Measurements from ENCODE around the gene MRGPRG.

Gene MRGPRG

GRCh38 chr11:3225826-3226750 is 7.5 kb upstream of the MRGPRG start:
- DNase-seq, result peak; percentile 50

- DNase-seq, result no peak
Observed at GRCh38 chr11:3225159-3225758, 6.6 kb upstream of the MRGPRG start.

- DNase-seq, result no peak
Observed at GRCh38 chr11:3224401-3225057, 5.9 kb upstream of the MRGPRG start.

- no peak for DNase-seq
Observed at GRCh38 chr11:3223932-3224381, 5.3 kb upstream of the MRGPRG start.

- no peak for DNase-seq
Observed at GRCh38 chr11:3222941-3223915, 4.6 kb upstream of the MRGPRG start.

- no peak for DNase-seq
Observed at GRCh38 chr11:3222003-3222855, 3.6 kb upstream of the MRGPRG start.

- DNase-seq, result no peak
Observed at GRCh38 chr11:3221408-3222002, 2.9 kb upstream of the MRGPRG start.

GRCh38 chr11:3220521-3221407 is 2.2 kb upstream of the MRGPRG start:
- no peak for DNase-seq

GRCh38 chr11:3220101-3220500 is 1.5 kb upstream of the MRGPRG start:
- DNase-seq, result no peak

GRCh38 chr11:3219281-3219892 is 774 bp upstream of the MRGPRG start:
- DNase-seq, result no peak

GRCh38 chr11:3217818-3218482 is 663 bp downstream of the MRGPRG start:
- no peak for DNase-seq

GRCh38 chr11:3216027-3216525 is 2.5 kb downstream of the MRGPRG start:
- no peak for DNase-seq

- no peak for DNase-seq
Observed at GRCh38 chr11:3215346-3216026, 3.1 kb downstream of the MRGPRG start.

- no peak for DNase-seq
Observed at GRCh38 chr11:3214420-3214699, 4.3 kb downstream of the MRGPRG start.

GRCh38 chr11:3213659-3214419 is 4.8 kb downstream of the MRGPRG start:
- no peak for DNase-seq

GRCh38 chr11:3208272-3208671 is 10.3 kb downstream of the MRGPRG start:
- no peak for DNase-seq

GRCh38 chr11:3207526-3208189 is 11.0 kb downstream of the MRGPRG start:
- DNase-seq, result no peak

All from suppressor macrophage treated with lipopolysaccharide for 4 hours (primary cell).